Measurements from ENCODE around the gene ANKDD1A.

The ANKDD1A gene

GRCh38 chr15:64895285-64896065 is 16.2 kb upstream of the ANKDD1A start:
- DNase-seq (ENCODE audit: low read depth): peak; percentile 19

- DNase-seq (ENCODE audit: low read depth): no peak
Measured at GRCh38 chr15:64896371-64897069, 15.2 kb upstream of the ANKDD1A start.

- no peak for DNase-seq (ENCODE audit: low read depth)
Measured at GRCh38 chr15:64897345-64897985, 14.2 kb upstream of the ANKDD1A start.

- DNase-seq (ENCODE audit: low read depth): no peak
Measured at GRCh38 chr15:64898406-64898805, 13.3 kb upstream of the ANKDD1A start.

- DNase-seq (ENCODE audit: low read depth): no peak
Measured at GRCh38 chr15:64901141-64901540, 10.6 kb upstream of the ANKDD1A start.

- DNase-seq (ENCODE audit: low read depth): no peak
Measured at GRCh38 chr15:64901914-64902313, 9.8 kb upstream of the ANKDD1A start.

GRCh38 chr15:64902863-64903262 is 8.8 kb upstream of the ANKDD1A start:
- DNase-seq (ENCODE audit: low read depth): no peak

- no peak for DNase-seq (ENCODE audit: low read depth)
Measured at GRCh38 chr15:64903326-64903950, 8.3 kb upstream of the ANKDD1A start.

GRCh38 chr15:64904189-64904588 is 7.5 kb upstream of the ANKDD1A start:
- DNase-seq (ENCODE audit: low read depth): no peak

GRCh38 chr15:64905119-64905831 is 6.4 kb upstream of the ANKDD1A start:
- DNase-seq (ENCODE audit: low read depth): peak; percentile 58

- no peak for DNase-seq (ENCODE audit: low read depth)
Measured at GRCh38 chr15:64905941-64906340, 5.8 kb upstream of the ANKDD1A start.

GRCh38 chr15:64906402-64906801 is 5.3 kb upstream of the ANKDD1A start:
- no peak for DNase-seq (ENCODE audit: low read depth)

- DNase-seq (ENCODE audit: low read depth): no peak
Measured at GRCh38 chr15:64907991-64908390, 3.7 kb upstream of the ANKDD1A start.

GRCh38 chr15:64909546-64909945 is 2.2 kb upstream of the ANKDD1A start:
- no peak for DNase-seq (ENCODE audit: low read depth)

GRCh38 chr15:64912379-64913325 is 950 bp downstream of the ANKDD1A start:
- DNase-seq (ENCODE audit: low read depth): no peak

- no peak for DNase-seq (ENCODE audit: low read depth)
Measured at GRCh38 chr15:64915518-64916227, 4.0 kb downstream of the ANKDD1A start.

- DNase-seq (ENCODE audit: low read depth): no peak
Measured at GRCh38 chr15:64916365-64916764, 4.7 kb downstream of the ANKDD1A start.

GRCh38 chr15:64917211-64917610 is 5.5 kb downstream of the ANKDD1A start:
- DNase-seq (ENCODE audit: low read depth): no peak

GRCh38 chr15:64919721-64920120 is 8.0 kb downstream of the ANKDD1A start:
- no peak for DNase-seq (ENCODE audit: low read depth)

GRCh38 chr15:64921711-64922110 is 10.0 kb downstream of the ANKDD1A start:
- DNase-seq (ENCODE audit: low read depth): no peak
